ENCODE measurements around the gene B3GNT7.

DNA sequence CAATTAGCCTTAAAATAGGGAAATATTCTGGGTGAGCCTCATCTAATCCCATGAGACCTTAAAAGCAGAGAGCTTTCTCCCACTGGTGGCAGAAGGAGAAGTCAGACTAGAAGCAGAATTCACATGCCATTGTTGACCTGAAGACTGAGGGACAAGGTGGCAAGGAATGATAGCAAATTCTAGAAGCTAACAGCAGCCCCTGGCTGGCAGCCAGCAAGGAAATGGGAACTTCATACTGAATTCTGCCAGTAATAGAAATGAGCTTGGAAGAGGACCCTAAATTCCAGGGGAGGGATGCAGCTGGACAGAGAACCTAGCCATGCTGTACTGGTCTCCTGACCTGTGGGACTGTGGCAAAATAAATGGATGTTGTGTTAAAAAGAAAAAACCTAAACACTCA lies 19.5 kb downstream of the B3GNT7 start:
- no peak for TF ChIP-seq POLR2AphosphoS5 (IDR thresholded peaks at IDR 0.05)
- TF ChIP-seq, protein P1, sequence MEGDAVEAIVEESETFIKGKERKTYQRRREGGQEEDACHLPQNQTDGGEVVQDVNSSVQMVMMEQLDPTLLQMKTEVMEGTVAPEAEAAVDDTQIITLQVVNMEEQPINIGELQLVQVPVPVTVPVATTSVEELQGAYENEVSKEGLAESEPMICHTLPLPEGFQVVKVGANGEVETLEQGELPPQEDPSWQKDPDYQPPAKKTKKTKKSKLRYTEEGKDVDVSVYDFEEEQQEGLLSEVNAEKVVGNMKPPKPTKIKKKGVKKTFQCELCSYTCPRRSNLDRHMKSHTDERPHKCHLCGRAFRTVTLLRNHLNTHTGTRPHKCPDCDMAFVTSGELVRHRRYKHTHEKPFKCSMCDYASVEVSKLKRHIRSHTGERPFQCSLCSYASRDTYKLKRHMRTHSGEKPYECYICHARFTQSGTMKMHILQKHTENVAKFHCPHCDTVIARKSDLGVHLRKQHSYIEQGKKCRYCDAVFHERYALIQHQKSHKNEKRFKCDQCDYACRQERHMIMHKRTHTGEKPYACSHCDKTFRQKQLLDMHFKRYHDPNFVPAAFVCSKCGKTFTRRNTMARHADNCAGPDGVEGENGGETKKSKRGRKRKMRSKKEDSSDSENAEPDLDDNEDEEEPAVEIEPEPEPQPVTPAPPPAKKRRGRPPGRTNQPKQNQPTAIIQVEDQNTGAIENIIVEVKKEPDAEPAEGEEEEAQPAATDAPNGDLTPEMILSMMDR (IDR thresholded peaks at IDR 0.05), result no peak
- TF ChIP-seq POLR2A (IDR thresholded peaks at IDR 0.05), result no peak
